Gastrocnemius medialis (tissue), 4 donors: Measurements from ENCODE around the gene GRID2. TPM values are rescaled to one million over a fixed set of nuclear protein-coding genes. Genes with fewer than 3 reads are reported as not detected.

ENCODE experiments used
- ATAC-seq, 2 donors: fragments of 150-250 bp; one replicate each; pipeline ENCODE4 v1.9.1; 2016
- DNase-seq, 2 donors: peaks; one replicate each; pipeline ENCODE4 v3.0.0-alpha.2; 2019
- H3K27ac ChIP-seq, 4 donors: fragments of 200-600 bp; sonication (generic); 1 replicate in 1 of 4; 2 replicates in 3 of 4; pipeline ENCODE4 v1.5.1; 2016 to 2018; ENCODE audit warnings: mild to moderate bottlenecking in 2 of 4, moderate library complexity in 1 of 4
- H3K27me3 ChIP-seq, 3 donors: fragments of 200-600 bp; sonication (generic) in 2 of 3; 1 replicate in 1 of 3; 2 replicates in 2 of 3; pipeline versions ENCODE4 v1.5.1 to v1.6.0; 2016 to 2019; ENCODE audit warnings: mild to moderate bottlenecking in 1 of 3, moderate library complexity in 1 of 3
- H3K36me3 ChIP-seq, 2 donors: fragments of 200-600 bp; sonication (generic) in 1 of 2; one replicate each; pipeline ENCODE4 v1.5.1; 2017 to 2018
- H3K4me1 ChIP-seq, 2 donors: fragments of 200-600 bp; sonication (generic) in 1 of 2; one replicate each; pipeline ENCODE4 v1.5.1; 2016 to 2017; ENCODE audit warnings: mild to moderate bottlenecking in 2 of 2
- H3K4me3 ChIP-seq, 4 donors: fragments of 200-600 bp; sonication (generic) in 3 of 4; 1 replicate in 1 of 4; 2 replicates in 3 of 4; pipeline ENCODE4 v1.5.1; 2016 to 2019; ENCODE audit warnings: mild to moderate bottlenecking in 2 of 4
- H3K9me3 ChIP-seq, 3 donors: fragments of 200-600 bp; sonication (generic) in 2 of 3; 1 replicate in 1 of 3; 2 replicates in 2 of 3; pipeline ENCODE4 v1.5.1; 2016 to 2019
- CTCF ChIP-seq, 5 experiments: fragments of 450-650 bp in 3 of 5; fragments of 200-600 bp in 2 of 5; sonication (generic) in 2 of 5; IDR thresholded peaks in 4 of 5; conservative IDR thresholded peaks in 1 of 5; 1 replicate in 4 of 5; 2 replicates in 1 of 5; pipeline ENCODE4 v1.5.1; 2016 to 2019; ENCODE audit warnings: antibody characterized with exemption in 5 of 5, mild to moderate bottlenecking in 3 of 5, moderate library complexity in 3 of 5
- POLR2A ChIP-seq, 2 donors: fragments of 450-650 bp; IDR thresholded peaks; one replicate each; pipeline ENCODE4 v1.6.1; 2017; ENCODE audit warnings: antibody characterized with exemption in 2 of 2, mild to moderate bottlenecking in 2 of 2, moderate library complexity in 2 of 2
- in situ Hi-C, 4 donors: fragments of 200-750 bp; cut with MboI; loops; one replicate each; pipeline versions ENCODE4 v1.15.0 to v1.8.0; 2017; ENCODE audit warnings: low sequenced_read_pairs in 4 of 4
- intact Hi-C: fragments of 100-400 bp; cut with DNase I; formaldehyde crosslinking; loops from one replicate; pipeline ENCODE4 v1.15.1; 2023; ENCODE audit warnings: low total_unique reads
- total RNA-seq, 4 donors: library from RNA; depleted of rRNA; stranded (reverse); fragments of >200 nt; gene quantifications; one replicate each; pipeline versions ENCODE4 v1.1.0 to v1.2.3, GENCODE V29; 2016

The GRID2 gene
- total RNA-seq, 4 donors from 2014 or later: not detected

GRCh38 chr4:92678292-92678691, 374.5 kb downstream of the GRID2 start:
- Histone ChIP-seq H3K9me3 (no peaks in the 10 kb centered on the region), H3K4me1 (no peaks in the 10 kb centered on the region), H3K27me3 (no peaks in the 10 kb centered on the region), H3K27ac (no peak overlapping the region), H3K4me3 (no peak overlapping the region), H3K36me3 (no peaks in the 10 kb centered on the region)
- intact Hi-C loops: no loop called here
- TF ChIP-seq POLR2A (IDR thresholded peaks at IDR 0.05) (no peak), CTCF (IDR thresholded peaks at IDR 0.05 in 4 of 5, conservative IDR thresholded peaks at IDR 0.05 in 1 of 5) (no peak)
- DNase-seq: no peak
- in situ Hi-C loops: no loop called here
- ATAC-seq: no peak

GRCh38 chr4:92679149-92679548, 375.4 kb downstream of the GRID2 start:
- in situ Hi-C loops (no loop called here), intact Hi-C loops (no loop called here)
- no peak overlapping the region for H3K27ac ChIP-seq
- TF ChIP-seq POLR2A (IDR thresholded peaks at IDR 0.05) (no peak), CTCF (IDR thresholded peaks at IDR 0.05 in 4 of 5, conservative IDR thresholded peaks at IDR 0.05 in 1 of 5) (no peak)
- no peaks in the 10 kb centered on the region for H3K27me3 ChIP-seq
- no peak overlapping the region for H3K4me3 ChIP-seq
- ATAC-seq (no peak), DNase-seq (no peak)
- no peaks in the 10 kb centered on the region for H3K9me3 ChIP-seq
- no peaks in the 10 kb centered on the region for H3K36me3 ChIP-seq
- H3K4me1 ChIP-seq: no peaks in the 10 kb centered on the region

GRCh38 chr4:92714640-92715039, 410.9 kb downstream of the GRID2 start:
- intact Hi-C loops: no loop called here
- Histone ChIP-seq H3K27me3 (no peaks in the 10 kb centered on the region), H3K27ac (no peak overlapping the region), H3K4me3 (no peak overlapping the region), H3K36me3 (no peaks in the 10 kb centered on the region), H3K4me1 (no peaks in the 10 kb centered on the region), H3K9me3 (no peaks in the 10 kb centered on the region)
- ATAC-seq (no peak), DNase-seq (no peak)
- in situ Hi-C loops: no loop called here
- TF ChIP-seq POLR2A (IDR thresholded peaks at IDR 0.05): no peak
- no peak for TF ChIP-seq CTCF (IDR thresholded peaks at IDR 0.05 in 4 of 5, conservative IDR thresholded peaks at IDR 0.05 in 1 of 5)

- ATAC-seq (no peak), DNase-seq (no peak)
- H3K9me3 ChIP-seq: no peaks in the 10 kb centered on the region
- intact Hi-C loops: no loop called here
- no peak overlapping the region for H3K27ac ChIP-seq
- no peaks in the 10 kb centered on the region for H3K36me3 ChIP-seq
- in situ Hi-C loops: no loop called here
- TF ChIP-seq POLR2A (IDR thresholded peaks at IDR 0.05) (no peak), CTCF (IDR thresholded peaks at IDR 0.05 in 4 of 5, conservative IDR thresholded peaks at IDR 0.05 in 1 of 5) (no peak)
- no peak overlapping the region for H3K4me3 ChIP-seq
- no peaks in the 10 kb centered on the region for H3K4me1 ChIP-seq
- H3K27me3 ChIP-seq: no peaks in the 10 kb centered on the region
Observed at GRCh38 chr4:92733231-92733630, 429.5 kb downstream of the GRID2 start.

- Histone ChIP-seq H3K4me3 (no peak overlapping the region), H3K4me1 (no peaks in the 10 kb centered on the region), H3K9me3 (no peaks in the 10 kb centered on the region), H3K27ac (no peak overlapping the region), H3K36me3 (no peaks in the 10 kb centered on the region), H3K27me3 (no peaks in the 10 kb centered on the region)
- in situ Hi-C loops: no loop called here
- no peak for DNase-seq
- no peak for ATAC-seq
- intact Hi-C loops: no loop called here
- TF ChIP-seq POLR2A (IDR thresholded peaks at IDR 0.05) (no peak), CTCF (IDR thresholded peaks at IDR 0.05 in 4 of 5, conservative IDR thresholded peaks at IDR 0.05 in 1 of 5) (no peak)
Observed at GRCh38 chr4:92735025-92735665, 431.4 kb downstream of the GRID2 start.
